Measurements from ENCODE around the gene FBXL17. TPM values are rescaled to one million over a fixed set of nuclear protein-coding genes. Genes with fewer than 3 reads are reported as not detected.

The FBXL17 gene
- total RNA-seq, 1 donor from 2014 or later = 26.9 TPM

DNA sequence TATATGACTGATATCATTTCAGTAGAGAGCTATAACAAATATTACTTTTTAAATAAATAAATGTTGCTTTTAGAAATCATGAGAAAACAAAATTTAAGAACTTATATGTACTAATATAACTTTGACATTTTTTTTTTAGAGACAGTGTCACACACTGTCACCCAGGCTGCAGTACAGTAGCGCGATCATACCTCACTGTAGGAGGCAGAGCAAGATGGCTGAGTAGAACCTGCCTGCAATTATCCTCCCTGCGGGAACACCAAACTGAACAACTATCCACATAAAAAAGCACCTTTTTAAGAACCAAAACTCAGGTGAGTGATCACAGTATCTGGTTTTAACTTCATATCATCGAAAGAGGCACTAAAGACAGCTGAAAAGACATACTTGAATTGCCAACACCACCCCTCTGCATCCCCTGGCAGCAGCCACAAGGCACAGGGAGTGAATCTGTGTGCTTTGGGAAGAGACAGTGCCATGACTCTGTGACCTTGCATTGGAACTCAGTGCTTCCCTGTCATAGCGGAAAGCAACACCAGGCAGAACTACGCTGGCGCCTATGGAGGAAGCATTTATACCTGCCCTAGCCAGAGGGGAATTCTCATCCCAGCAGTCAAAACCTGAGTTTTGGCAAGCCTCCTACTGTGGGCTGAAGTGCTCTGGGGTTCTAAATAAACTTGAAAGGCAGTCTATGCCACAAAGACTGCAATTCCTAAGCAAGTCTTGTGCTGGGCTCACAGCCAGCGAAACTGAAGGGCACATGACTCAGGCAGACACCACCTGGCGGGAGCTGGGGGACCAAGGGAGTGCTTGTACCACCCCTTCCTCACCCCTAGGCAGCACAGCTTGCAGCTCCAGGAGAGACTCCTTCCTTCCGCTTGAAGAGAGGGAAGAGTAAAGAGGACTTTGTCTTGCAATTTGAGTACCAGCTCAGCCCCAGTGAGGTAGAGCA is 142.7 kb downstream of the FBXL17 start:
- TF ChIP-seq, protein P1, sequence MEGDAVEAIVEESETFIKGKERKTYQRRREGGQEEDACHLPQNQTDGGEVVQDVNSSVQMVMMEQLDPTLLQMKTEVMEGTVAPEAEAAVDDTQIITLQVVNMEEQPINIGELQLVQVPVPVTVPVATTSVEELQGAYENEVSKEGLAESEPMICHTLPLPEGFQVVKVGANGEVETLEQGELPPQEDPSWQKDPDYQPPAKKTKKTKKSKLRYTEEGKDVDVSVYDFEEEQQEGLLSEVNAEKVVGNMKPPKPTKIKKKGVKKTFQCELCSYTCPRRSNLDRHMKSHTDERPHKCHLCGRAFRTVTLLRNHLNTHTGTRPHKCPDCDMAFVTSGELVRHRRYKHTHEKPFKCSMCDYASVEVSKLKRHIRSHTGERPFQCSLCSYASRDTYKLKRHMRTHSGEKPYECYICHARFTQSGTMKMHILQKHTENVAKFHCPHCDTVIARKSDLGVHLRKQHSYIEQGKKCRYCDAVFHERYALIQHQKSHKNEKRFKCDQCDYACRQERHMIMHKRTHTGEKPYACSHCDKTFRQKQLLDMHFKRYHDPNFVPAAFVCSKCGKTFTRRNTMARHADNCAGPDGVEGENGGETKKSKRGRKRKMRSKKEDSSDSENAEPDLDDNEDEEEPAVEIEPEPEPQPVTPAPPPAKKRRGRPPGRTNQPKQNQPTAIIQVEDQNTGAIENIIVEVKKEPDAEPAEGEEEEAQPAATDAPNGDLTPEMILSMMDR (IDR thresholded peaks at IDR 0.05) = no peak
- ATAC-seq (ENCODE audit: low read depth) (no peak), DNase-seq (no peak)
- Mint-ChIP-seq H3K36me3 (ENCODE audit: low read depth) (peaks cover 23% of the 10 kb centered on the region), H3K9me3 (peaks cover 3% of the 10 kb centered on the region), H3K4me3 (no peak overlapping the region), H3K4me1 (peaks cover 7% of the 10 kb centered on the region), H3K27ac (no peak overlapping the region), H3K27me3 (no peaks in the 10 kb centered on the region)
- intact Hi-C loops (cut with micrococcal nuclease) = no loop called here
- POLR2A ChIA-PET = no interaction called here
- CTCF ChIA-PET = no interaction called here

DNA sequence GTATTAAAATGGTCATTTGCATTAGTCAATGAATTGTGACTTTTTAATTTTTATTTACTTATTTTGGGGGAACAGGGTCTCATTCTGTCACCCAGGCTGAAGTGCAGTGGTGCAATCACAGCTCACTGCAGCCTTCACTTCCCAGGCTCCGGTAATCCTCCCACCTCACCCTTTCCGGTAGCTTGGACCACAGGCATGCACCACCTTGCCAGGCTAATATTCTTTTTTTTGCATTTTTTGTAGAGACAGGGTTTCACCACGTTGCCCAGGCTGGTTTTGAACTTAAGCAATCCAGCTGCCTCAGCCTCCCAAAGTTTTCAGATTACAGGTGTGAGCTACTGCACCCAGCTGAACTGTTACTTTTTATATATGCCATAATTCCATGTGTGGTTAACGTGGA is 143.4 kb downstream of the FBXL17 start:
- Mint-ChIP-seq H3K9me3 (peaks cover 3% of the 10 kb centered on the region), H3K4me1 (peaks cover 5% of the 10 kb centered on the region), H3K4me3 (no peak overlapping the region)

DNA sequence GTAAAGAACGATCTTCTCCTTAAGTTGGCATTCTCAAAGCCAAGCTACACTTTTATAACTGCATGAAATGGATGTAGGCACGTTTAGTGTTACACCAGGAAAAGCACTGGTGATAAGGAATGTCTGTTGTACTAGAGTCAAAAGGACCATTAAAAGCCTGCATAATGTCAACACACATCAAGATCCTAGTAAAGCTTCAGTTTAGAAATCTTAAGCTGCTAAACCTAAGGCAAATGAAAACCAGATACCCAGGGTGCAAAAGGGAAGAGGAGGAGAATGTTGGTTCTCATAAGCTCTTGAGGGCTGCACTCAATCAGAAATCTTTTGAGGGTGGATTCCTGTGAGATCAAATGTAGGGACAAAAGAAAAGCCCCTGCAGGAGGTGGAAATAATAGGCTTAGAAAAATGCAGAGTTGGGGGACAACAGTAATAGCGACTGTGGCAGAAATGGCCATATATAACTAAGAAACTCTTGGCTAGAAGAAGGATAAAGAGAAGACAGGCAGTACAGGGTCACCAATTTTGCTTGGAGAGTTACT is 148.2 kb downstream of the FBXL17 start:
- H3K27ac Mint-ChIP-seq = no peak overlapping the region
- peaks cover 4% of the 10 kb centered on the region for H3K9me3 Mint-ChIP-seq
- H3K4me1 Mint-ChIP-seq = no peaks in the 10 kb centered on the region
- CTCF ChIA-PET = no interaction called here
- TF ChIP-seq, protein P1 (IDR thresholded peaks at IDR 0.05) = no peak
- ATAC-seq (ENCODE audit: low read depth) (no peak), DNase-seq (no peak)
- H3K27me3 Mint-ChIP-seq = no peaks in the 10 kb centered on the region
- intact Hi-C loops (cut with micrococcal nuclease) = no loop called here
- H3K4me3 Mint-ChIP-seq = no peak overlapping the region
- peaks cover 14% of the 10 kb centered on the region for H3K36me3 Mint-ChIP-seq (ENCODE audit: low read depth)
- POLR2A ChIA-PET = no interaction called here

More for the DNA sequence above, 143.4 kb downstream of the FBXL17 start:
- intact Hi-C loops (cut with micrococcal nuclease) = no loop called here
- ATAC-seq (ENCODE audit: low read depth) (no peak), DNase-seq (no peak)
- CTCF ChIA-PET = no interaction called here
- TF ChIP-seq, protein P1 (IDR thresholded peaks at IDR 0.05) = no peak
- no peak overlapping the region for H3K27ac Mint-ChIP-seq
- H3K36me3 Mint-ChIP-seq (ENCODE audit: low read depth) = peaks cover 23% of the 10 kb centered on the region
- no peaks in the 10 kb centered on the region for H3K27me3 Mint-ChIP-seq
- POLR2A ChIA-PET = no interaction called here

DNA sequence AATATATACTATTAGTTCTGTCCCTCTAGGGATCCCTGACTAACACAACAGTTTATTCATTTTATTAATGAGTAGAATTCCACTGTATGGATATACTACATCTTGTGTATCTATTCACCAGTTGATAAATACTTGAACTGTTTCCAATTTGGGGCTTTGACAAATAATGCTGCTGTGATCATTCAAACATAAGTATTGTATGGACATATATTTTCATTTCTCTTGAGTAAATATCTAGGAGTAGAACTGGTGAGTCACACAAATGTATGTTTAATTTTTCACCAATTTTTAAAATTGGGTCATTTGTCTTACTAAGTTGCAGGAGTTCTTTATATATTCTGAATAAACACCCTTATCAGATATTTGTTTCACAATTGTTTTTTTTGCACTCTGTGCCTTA is 149.1 kb downstream of the FBXL17 start:
- ChIA-PET CTCF (no interaction called here), POLR2A (no interaction called here)
- Mint-ChIP-seq H3K4me3 (no peak overlapping the region), H3K9me3 (peaks cover 4% of the 10 kb centered on the region), H3K27ac (no peak overlapping the region), H3K36me3 (ENCODE audit: low read depth) (peaks cover 16% of the 10 kb centered on the region), H3K27me3 (no peaks in the 10 kb centered on the region), H3K4me1 (no peaks in the 10 kb centered on the region)
- ATAC-seq (ENCODE audit: low read depth) (no peak), DNase-seq (no peak)
- intact Hi-C loops (cut with micrococcal nuclease) = no loop called here
- TF ChIP-seq, protein P1 (IDR thresholded peaks at IDR 0.05) = no peak

DNA sequence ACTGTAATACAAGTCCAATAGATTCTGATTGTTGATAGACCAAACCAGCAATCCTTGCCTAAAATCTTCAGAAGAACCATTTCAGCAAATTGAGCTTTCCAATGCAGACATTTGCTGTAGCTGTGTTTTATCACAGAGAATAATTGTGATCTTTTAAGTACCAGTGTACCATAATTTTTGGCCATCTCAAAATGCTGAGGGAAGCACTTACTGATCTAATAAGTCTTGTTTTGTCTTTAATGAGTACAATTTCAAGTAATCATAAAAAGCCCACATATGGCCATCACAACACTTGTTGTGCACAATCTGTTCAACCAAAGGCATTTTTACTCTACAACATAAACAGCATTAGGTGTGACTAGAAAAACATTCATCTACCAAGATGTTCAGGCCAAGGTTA is 159.9 kb downstream of the FBXL17 start:
- ChIA-PET CTCF (no interaction called here), POLR2A (no interaction called here)
- Mint-ChIP-seq H3K27me3 (no peaks in the 10 kb centered on the region), H3K4me1 (no peaks in the 10 kb centered on the region), H3K4me3 (no peak overlapping the region), H3K27ac (no peak overlapping the region), H3K9me3 (peaks cover 4% of the 10 kb centered on the region), H3K36me3 (ENCODE audit: low read depth) (peaks cover 47% of the 10 kb centered on the region)
- intact Hi-C loops (cut with micrococcal nuclease) = no loop called here
- ATAC-seq (ENCODE audit: low read depth) = no peak
- TF ChIP-seq, protein P1 (IDR thresholded peaks at IDR 0.05) = no peak
- no peak for DNase-seq

Measured in activated B cell treated with CpG ODN at 0.5 μM for 24 hours (primary cell).